HG02623 (cell line): ENCODE data around the gene DACT1.

ENCODE experiments used
- ATAC-seq: cut with Tn5 transposase; IDR thresholded peaks from one replicate; pipeline ENCODE4 v1.9.1; 2021; ENCODE audit warnings: moderate library complexity; ENCODE audit not compliant: unreplicated experiment

Gene DACT1

DNA sequence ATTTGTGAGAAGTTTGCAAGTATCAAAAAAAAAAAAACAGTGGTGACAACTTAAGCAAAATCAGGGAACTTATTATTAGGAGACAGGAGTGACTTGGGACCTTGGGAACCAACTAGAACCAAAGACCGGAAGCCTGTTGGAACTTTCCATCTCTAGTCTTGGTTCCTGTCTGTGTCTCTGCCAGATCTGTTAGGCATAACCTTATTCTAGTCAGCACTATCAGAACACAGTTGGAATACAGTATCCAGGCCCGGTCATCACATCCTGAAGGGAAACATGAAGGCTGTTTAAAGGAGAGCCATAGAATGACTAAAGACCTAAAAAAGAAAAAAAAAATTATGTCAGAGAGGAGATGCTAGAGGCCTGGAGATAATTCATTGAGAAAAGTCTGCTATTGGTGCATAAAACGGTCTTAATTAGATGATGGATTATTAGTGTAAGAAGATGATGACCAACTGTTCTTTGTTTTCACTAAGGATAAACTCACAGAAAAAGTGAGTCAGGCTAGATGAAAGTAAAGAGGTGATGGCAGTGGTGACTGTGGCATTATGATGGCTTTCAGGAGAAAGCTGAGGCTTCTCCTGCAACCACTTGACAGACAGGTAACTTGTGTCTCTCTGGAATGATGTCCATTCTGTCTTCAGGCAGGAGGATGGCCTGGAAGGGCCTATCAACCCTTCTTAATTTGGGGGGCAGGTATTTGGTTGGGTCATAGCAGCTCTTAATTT lies 28.2 kb downstream of the DACT1 start:
- ATAC-seq, result no peak

DNA sequence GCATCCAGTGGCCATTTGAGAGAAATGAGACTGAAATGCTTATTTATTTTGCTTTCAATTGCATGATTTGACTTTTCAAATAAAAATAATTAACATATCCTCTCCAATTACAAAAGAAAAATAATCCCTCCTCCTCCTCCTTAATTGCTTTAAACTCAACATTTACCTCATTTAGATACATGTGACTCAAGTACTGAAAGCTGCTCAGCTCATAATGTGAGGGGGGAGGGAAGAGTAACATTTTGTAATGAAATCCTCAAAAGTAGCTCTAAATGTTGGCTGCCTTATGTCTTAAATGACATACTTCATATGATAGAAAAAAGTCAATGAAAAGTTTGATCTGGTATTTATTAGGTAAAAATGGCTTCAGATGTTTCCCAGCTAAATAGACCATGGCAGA lies 29.0 kb downstream of the DACT1 start:
- ATAC-seq, result no peak

GRCh38 chr14:58667900-58668299 lies 30.1 kb downstream of the DACT1 start:
- ATAC-seq, result no peak

DNA sequence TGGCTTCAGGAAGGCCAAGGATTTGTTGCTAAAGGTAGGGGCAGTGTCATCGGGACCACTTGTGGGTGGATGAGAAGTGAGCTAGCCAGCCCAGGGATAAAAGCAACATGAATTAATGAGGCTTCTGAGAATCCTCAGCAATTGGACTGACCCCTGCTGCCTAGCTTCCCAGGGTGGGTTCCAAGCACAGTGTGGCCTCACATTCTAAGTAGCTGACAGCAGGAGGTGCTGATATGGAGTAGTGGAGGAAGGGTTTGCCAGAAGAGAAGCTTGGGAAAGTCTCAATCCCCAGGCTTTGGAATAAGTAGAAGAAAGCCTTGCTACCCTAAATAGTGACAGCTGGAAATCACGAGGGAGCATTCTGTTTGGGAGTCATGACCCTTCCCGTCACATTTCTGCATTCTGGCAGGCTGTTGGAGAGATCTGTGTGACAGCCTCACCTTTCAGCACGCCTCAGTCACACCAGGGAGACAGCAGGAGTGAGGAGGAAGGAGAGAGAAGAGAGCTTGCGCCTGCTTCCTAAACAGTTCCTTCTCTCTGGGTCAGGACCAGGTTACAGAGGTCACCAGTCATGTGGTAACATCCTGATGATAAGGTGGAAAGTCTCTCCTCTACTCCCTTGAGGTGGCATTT lies 31.2 kb downstream of the DACT1 start:
- no peak for ATAC-seq

GRCh38 chr14:58669556-58670200 lies 31.9 kb downstream of the DACT1 start:
- no peak for ATAC-seq

GRCh38 chr14:58671024-58671423 lies 33.3 kb downstream of the DACT1 start:
- no peak for ATAC-seq

DNA sequence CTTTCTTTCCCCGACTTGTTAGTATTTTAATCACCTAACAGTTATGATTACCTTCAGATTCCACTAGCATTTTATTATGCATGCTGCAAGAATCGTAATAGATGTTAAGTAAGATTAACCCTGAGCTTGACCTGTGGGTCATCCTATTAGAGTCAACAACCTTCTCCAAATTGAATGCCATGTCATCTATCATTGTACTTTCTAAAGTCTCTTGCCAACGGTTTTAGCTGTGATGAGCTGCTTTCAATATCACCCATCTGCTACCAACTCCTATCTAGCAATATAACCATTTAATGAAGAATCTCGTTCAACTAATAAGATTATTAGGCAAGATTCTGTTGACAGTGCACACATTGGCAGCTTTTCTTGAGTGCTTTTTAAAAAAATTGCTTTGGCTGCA lies 33.7 kb downstream of the DACT1 start:
- no peak for ATAC-seq

DNA sequence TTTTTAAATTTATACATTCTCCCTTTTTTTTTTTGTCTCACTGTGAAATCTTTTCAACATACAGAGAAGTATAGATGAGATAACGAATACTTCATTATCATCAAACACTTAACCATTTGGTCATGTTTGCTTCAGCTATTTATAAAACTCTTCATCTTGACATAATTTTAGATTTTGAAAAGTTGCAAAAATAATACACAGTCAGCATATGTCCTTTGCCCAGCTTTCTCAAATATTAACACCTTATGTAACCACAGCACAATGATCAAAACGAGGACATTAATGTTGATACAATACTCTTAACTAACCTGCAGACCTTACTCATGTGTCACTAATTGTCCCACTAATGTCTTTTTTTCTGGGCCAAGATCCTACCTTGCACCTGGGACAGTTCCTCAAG lies 36.0 kb downstream of the DACT1 start:
- no peak for ATAC-seq

DNA sequence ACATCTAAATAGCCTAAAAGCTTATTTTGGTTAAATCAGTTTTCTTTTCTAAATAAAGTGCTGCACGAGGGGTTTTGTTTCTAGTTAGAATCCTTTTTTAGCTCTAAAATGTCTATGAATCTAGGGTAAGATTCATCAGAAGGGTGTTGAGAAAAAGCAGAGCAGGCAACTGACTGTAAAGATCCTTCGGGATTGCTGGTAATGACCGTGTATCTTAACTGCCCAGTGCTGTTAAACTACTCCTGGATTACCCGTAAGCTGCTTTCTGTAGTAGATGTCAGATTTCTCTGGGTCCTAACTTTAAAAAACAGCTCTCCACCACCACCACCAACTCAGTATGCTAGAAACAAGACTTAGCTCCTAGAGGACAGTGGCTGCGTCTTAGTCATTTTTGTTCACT lies 39.2 kb downstream of the DACT1 start:
- ATAC-seq, result no peak

- no peak for ATAC-seq
Observed at GRCh38 chr14:58677517-58677916, 39.8 kb downstream of the DACT1 start.

- ATAC-seq, result no peak
Observed at GRCh38 chr14:58677996-58678395, 40.2 kb downstream of the DACT1 start.

DNA sequence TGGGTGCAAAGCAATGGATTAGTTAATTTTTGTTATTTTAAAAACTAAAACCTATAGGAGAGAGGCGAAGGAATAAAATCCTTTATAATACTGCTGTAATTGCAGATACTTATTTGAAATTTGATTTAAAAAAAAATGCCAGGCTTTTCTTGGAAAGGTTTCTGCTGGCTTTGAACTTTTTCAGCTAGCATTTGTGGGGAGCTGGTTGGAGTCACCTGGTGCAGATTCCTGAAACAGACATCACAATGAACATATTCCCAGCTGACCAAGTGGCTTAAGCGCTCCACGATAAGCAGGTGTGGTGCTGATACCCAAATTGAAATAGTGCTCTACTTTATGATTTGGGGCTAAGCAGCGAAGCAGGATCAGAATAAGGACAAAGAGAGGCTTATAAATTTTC lies 42.9 kb downstream of the DACT1 start:
- ATAC-seq, result no peak

- no peak for ATAC-seq
Observed at GRCh38 chr14:58687232-58687795, 49.6 kb downstream of the DACT1 start.

- no peak for ATAC-seq
Observed at GRCh38 chr14:58690801-58691516, 53.2 kb downstream of the DACT1 start.

DNA sequence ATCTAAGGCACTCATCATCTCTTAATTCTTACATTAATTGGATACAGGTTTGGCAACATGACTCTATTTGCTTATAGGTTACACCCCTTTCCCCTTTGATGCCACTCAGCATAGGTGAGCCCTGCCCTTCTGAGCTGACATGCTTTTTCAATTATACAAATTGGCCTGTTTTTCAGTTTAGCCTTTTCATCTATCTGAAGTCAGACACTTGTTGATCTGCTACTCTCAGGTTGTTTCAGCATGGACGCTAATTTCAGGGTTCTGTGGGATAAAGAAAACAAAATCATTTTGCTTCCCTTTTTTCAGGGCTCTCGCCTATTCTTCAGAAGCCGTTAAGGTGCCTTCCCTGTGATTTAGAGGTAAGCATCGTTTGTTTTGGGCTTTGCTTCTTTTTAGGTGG lies 55.3 kb downstream of the DACT1 start:
- ATAC-seq, result no peak

DNA sequence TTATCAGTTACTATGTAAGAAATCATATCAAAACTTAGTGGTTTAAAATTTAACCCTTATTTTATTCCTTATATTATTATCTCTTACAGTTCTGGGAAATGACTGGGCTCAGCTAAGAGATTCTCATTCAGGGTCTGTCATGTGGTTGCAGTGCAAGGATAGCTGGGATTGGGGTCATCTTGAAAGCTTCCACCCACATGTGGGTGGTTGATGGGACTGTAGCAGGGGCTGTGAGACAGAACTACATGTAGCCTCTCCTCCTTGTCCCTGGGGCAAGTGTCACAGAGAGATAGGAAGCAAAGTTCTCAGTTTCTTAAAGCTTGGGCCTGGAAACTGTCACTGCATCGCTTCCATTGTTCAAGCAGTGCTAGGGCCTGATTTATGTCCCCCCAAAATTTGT lies 57.8 kb downstream of the DACT1 start:
- no peak for ATAC-seq

GRCh38 chr14:58697266-58697929 lies 59.6 kb downstream of the DACT1 start:
- no peak for ATAC-seq
